Measurements from ENCODE around the gene NPC1. TPM values are rescaled to one million over a fixed set of nuclear protein-coding genes. Genes with fewer than 3 reads are reported as not detected.

NPC1 gene
- total RNA-seq, 1 donor from 2014 or later, result 40.1 TPM

DNA sequence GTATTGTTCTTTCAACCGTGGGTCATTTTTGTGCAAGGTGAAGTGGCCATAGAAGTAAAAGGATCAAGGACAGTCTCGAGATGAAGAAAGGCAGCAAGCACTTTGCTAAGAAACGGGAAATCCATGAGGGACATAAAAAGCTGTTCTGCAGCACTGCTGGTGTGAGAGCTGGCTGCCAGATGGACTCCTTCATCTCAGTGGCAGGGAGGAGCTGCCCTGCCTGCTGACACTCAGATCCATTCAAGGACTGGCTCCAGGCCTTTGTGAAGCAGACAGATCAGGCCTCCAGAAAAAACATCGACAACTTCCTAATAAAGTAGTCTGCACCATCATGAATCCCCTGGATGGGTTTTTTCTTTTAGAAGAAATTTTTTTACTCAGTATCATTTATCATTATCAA is 53.5 kb downstream of the NPC1 start:
- DNase-seq (ENCODE audit: extremely low spot score, unreplicated experiment), result no peak
- H3K4me3 Mint-ChIP-seq (ENCODE audit: unreplicated experiment), result no peak overlapping the region
- H3K36me3 Mint-ChIP-seq (ENCODE audit: unreplicated experiment), result peaks cover 66% of the 10 kb centered on the region
- H3K4me1 Mint-ChIP-seq (ENCODE audit: unreplicated experiment), result peaks cover 1% of the 10 kb centered on the region
- H3K9me3 Mint-ChIP-seq (ENCODE audit: unreplicated experiment), result no peaks in the 10 kb centered on the region
- no peak for TF ChIP-seq CTCF (IDR thresholded peaks at IDR 0.05)
- H3K27me3 Mint-ChIP-seq (ENCODE audit: unreplicated experiment), result no peaks in the 10 kb centered on the region
- H3K27ac Mint-ChIP-seq (ENCODE audit: unreplicated experiment), result no peak overlapping the region

DNA sequence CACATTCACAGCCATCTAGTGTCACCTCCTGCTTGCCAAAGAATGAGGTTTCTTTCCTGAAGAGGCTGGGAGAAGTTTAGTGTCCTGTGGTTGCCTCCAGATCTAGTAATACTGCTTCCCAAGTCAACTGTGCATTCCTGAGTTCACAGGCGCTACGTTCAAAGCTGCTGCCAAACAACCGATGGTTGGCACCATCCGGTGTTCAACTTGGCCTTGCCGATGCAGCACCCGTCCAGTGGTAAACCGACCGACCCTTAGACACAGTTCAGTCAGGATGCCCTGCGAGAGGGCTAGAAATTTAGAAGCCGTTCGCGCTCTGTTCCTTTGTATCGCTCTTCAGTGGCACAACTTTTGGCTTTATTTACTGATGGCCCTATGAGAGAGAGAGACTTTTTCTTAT is 54.4 kb downstream of the NPC1 start:
- Mint-ChIP-seq H3K4me1 (ENCODE audit: unreplicated experiment) (peaks cover 1% of the 10 kb centered on the region), H3K27ac (ENCODE audit: unreplicated experiment) (no peak overlapping the region), H3K36me3 (ENCODE audit: unreplicated experiment) (peaks cover 66% of the 10 kb centered on the region), H3K4me3 (ENCODE audit: unreplicated experiment) (no peak overlapping the region), H3K27me3 (ENCODE audit: unreplicated experiment) (no peaks in the 10 kb centered on the region), H3K9me3 (ENCODE audit: unreplicated experiment) (no peaks in the 10 kb centered on the region)
- TF ChIP-seq CTCF (IDR thresholded peaks at IDR 0.05), result no peak
- no peak for DNase-seq (ENCODE audit: extremely low spot score, unreplicated experiment)

GRCh38 chr18:23530195-23530594 is 56.1 kb downstream of the NPC1 start:
- Mint-ChIP-seq H3K27ac (ENCODE audit: unreplicated experiment) (no peak overlapping the region), H3K27me3 (ENCODE audit: unreplicated experiment) (no peaks in the 10 kb centered on the region), H3K9me3 (ENCODE audit: unreplicated experiment) (no peaks in the 10 kb centered on the region), H3K4me3 (ENCODE audit: unreplicated experiment) (no peak overlapping the region), H3K36me3 (ENCODE audit: unreplicated experiment) (peaks cover 58% of the 10 kb centered on the region), H3K4me1 (ENCODE audit: unreplicated experiment) (no peaks in the 10 kb centered on the region)
- DNase-seq (ENCODE audit: extremely low spot score, unreplicated experiment), result no peak
- no peak for TF ChIP-seq CTCF (IDR thresholded peaks at IDR 0.05)

- Mint-ChIP-seq H3K4me1 (ENCODE audit: unreplicated experiment) (no peaks in the 10 kb centered on the region), H3K36me3 (ENCODE audit: unreplicated experiment) (peaks cover 54% of the 10 kb centered on the region), H3K27me3 (ENCODE audit: unreplicated experiment) (no peaks in the 10 kb centered on the region), H3K4me3 (ENCODE audit: unreplicated experiment) (no peak overlapping the region), H3K27ac (ENCODE audit: unreplicated experiment) (no peak overlapping the region), H3K9me3 (ENCODE audit: unreplicated experiment) (no peaks in the 10 kb centered on the region)
- TF ChIP-seq CTCF (IDR thresholded peaks at IDR 0.05), result no peak
- no peak for DNase-seq (ENCODE audit: extremely low spot score, unreplicated experiment)
Measured at GRCh38 chr18:23529604-23530003, 56.7 kb downstream of the NPC1 start.

DNA sequence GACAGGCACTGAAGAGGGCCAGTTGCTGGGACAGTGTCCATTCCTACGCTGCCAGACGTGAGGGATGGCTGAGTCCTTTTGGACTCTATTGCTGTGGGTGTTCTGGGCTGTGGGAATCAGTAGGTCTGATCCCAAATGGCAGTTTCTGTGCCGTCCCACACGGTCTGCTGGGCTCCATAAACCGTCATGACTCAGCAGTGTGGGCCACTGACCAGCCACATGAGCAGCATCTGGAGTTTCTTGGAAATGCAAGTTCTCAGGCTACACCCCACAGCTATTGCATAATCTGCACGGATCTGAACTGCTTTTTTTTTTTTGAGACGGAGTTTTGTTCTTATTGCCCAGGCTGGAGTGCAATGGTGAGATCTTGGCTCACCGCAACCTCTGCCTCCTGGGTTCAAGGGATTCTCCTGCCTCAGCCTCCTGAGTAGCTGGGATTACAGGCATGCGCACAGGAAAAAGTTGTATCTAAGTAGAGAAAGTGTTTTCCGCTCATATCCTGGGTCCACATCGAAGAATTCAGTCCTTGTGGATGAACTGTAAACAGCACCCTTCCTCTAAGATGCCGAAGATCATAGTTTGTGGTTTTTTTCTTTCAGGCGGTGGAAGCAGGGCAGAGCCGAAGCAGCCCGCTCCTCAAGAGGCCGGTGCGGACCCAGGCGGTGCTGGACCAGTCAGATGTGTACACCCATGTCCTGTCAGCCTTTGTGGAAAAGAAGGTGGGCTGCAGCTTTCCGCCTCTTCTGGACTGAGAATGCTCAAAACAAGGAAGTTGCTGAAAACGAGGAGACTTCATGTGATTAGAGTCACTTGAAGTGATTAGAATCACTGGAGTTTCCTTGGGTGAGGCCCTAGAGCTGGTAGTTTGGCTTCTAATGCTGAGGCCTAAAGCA is 57.5 kb downstream of the NPC1 start:
- Mint-ChIP-seq H3K4me3 (ENCODE audit: unreplicated experiment) (no peak overlapping the region), H3K4me1 (ENCODE audit: unreplicated experiment) (peaks cover 2% of the 10 kb centered on the region), H3K9me3 (ENCODE audit: unreplicated experiment) (no peaks in the 10 kb centered on the region), H3K27ac (ENCODE audit: unreplicated experiment) (peak overlapping the region; percentile 47), H3K27me3 (ENCODE audit: unreplicated experiment) (no peaks in the 10 kb centered on the region), H3K36me3 (ENCODE audit: unreplicated experiment) (peaks cover 51% of the 10 kb centered on the region)
- no peak for DNase-seq (ENCODE audit: extremely low spot score, unreplicated experiment)
- no peak for TF ChIP-seq CTCF (IDR thresholded peaks at IDR 0.05)

Data from osteocyte (in vitro differentiated cells).